HL-60 (cell line): ENCODE data around the gene PGM1.

Experiments
- POLR2AphosphoS5 ChIP-seq: IDR thresholded peaks from 2 replicates; pipeline ENCODE4 v1.6.1; 2012; ENCODE audit warnings: low read depth
- TF ChIP-seq, protein P1 (sequence below): IDR thresholded peaks from 2 replicates; pipeline ENCODE4 v1.6.1; 2012; ENCODE audit warnings: low read depth; ENCODE audit not compliant: insufficient replicate concordance
- TF ChIP-seq, protein P2 (sequence below): IDR thresholded peaks from one replicate; pipeline ENCODE4 v1.5.1; 2011; ENCODE audit warnings: low read length, control low read depth, inconsistent platforms; ENCODE audit not compliant: insufficient read depth

DNA sequence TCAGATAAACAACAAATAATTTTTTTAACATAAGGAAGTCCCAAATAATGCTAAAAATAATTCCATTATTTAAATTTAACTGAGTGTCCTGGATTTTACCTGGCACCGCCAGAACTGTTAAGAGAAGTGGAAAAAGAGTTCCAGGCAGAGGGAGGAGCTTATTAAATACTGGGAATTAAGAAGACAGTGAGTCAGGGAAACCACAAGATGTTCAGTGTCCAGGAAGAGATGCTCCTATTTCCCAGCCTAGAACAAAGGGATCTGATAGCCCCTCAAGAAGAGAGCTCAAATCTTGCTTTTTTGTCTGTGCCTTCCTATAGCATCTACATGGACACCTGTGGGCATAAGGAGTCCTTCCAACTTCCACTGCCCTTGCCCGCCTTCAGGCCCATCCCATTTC is 85.9 kb downstream of the PGM1 start:
- TF ChIP-seq, protein P1, sequence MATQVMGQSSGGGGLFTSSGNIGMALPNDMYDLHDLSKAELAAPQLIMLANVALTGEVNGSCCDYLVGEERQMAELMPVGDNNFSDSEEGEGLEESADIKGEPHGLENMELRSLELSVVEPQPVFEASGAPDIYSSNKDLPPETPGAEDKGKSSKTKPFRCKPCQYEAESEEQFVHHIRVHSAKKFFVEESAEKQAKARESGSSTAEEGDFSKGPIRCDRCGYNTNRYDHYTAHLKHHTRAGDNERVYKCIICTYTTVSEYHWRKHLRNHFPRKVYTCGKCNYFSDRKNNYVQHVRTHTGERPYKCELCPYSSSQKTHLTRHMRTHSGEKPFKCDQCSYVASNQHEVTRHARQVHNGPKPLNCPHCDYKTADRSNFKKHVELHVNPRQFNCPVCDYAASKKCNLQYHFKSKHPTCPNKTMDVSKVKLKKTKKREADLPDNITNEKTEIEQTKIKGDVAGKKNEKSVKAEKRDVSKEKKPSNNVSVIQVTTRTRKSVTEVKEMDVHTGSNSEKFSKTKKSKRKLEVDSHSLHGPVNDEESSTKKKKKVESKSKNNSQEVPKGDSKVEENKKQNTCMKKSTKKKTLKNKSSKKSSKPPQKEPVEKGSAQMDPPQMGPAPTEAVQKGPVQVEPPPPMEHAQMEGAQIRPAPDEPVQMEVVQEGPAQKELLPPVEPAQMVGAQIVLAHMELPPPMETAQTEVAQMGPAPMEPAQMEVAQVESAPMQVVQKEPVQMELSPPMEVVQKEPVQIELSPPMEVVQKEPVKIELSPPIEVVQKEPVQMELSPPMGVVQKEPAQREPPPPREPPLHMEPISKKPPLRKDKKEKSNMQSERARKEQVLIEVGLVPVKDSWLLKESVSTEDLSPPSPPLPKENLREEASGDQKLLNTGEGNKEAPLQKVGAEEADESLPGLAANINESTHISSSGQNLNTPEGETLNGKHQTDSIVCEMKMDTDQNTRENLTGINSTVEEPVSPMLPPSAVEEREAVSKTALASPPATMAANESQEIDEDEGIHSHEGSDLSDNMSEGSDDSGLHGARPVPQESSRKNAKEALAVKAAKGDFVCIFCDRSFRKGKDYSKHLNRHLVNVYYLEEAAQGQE: no peak
- TF ChIP-seq, protein P2, sequence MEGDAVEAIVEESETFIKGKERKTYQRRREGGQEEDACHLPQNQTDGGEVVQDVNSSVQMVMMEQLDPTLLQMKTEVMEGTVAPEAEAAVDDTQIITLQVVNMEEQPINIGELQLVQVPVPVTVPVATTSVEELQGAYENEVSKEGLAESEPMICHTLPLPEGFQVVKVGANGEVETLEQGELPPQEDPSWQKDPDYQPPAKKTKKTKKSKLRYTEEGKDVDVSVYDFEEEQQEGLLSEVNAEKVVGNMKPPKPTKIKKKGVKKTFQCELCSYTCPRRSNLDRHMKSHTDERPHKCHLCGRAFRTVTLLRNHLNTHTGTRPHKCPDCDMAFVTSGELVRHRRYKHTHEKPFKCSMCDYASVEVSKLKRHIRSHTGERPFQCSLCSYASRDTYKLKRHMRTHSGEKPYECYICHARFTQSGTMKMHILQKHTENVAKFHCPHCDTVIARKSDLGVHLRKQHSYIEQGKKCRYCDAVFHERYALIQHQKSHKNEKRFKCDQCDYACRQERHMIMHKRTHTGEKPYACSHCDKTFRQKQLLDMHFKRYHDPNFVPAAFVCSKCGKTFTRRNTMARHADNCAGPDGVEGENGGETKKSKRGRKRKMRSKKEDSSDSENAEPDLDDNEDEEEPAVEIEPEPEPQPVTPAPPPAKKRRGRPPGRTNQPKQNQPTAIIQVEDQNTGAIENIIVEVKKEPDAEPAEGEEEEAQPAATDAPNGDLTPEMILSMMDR: no peak
- TF ChIP-seq POLR2AphosphoS5: no peak
